WERI-Rb-1 (cell line): ENCODE measurements around the gene IFNL3.

Source experiments
- DNase-seq: peaks from one replicate; pipeline ENCODE4 v3.0.0-alpha.2; 2020
- H3K27ac ChIP-seq: fragments of 250-450 bp; sonication (Bioruptor Pico); 2 replicates; pipeline ENCODE4 v1.5.1; 2020; ENCODE audit warnings: mild to moderate bottlenecking, moderate library complexity
- H3K27me3 ChIP-seq: fragments of 250-450 bp; sonication (Bioruptor Pico); 2 replicates; pipeline ENCODE4 v1.5.1; 2021; ENCODE audit warnings: mild to moderate bottlenecking, low read depth, moderate library complexity; ENCODE audit not compliant: insufficient read depth, severe bottlenecking
- H3K36me3 ChIP-seq: fragments of 250-450 bp; sonication (Bioruptor Pico); 2 replicates; pipeline ENCODE4 v1.5.1; 2020; ENCODE audit warnings: mild to moderate bottlenecking, moderate library complexity
- H3K4me3 ChIP-seq: 2 replicates; pipeline ENCODE4 v1.5.1; 2011; ENCODE audit warnings: low read depth, mild to moderate bottlenecking, control low read depth, low read length
- H3K9me3 ChIP-seq: fragments of 250-450 bp; sonication (Bioruptor Pico); 2 replicates; pipeline ENCODE4 v1.5.1; 2021; ENCODE audit warnings: mild to moderate bottlenecking, moderate library complexity; ENCODE audit not compliant: severe bottlenecking
- CTCF ChIP-seq: IDR thresholded peaks from 2 replicates; pipeline ENCODE4 v1.5.1; 2011; ENCODE audit warnings: low read depth, mild to moderate bottlenecking, control low read depth, inconsistent platforms, low read length

IFNL3 gene

GRCh38 chr19:39238944-39239343 is 5.9 kb downstream of the IFNL3 start:
- H3K27ac ChIP-seq, result no peak overlapping the region
- no peak overlapping the region for H3K4me3 ChIP-seq
- no peaks in the 10 kb centered on the region for H3K27me3 ChIP-seq
- no peaks in the 10 kb centered on the region for H3K36me3 ChIP-seq
- H3K9me3 ChIP-seq, result no peaks in the 10 kb centered on the region
- no peak for TF ChIP-seq CTCF
- no peak for DNase-seq

DNA sequence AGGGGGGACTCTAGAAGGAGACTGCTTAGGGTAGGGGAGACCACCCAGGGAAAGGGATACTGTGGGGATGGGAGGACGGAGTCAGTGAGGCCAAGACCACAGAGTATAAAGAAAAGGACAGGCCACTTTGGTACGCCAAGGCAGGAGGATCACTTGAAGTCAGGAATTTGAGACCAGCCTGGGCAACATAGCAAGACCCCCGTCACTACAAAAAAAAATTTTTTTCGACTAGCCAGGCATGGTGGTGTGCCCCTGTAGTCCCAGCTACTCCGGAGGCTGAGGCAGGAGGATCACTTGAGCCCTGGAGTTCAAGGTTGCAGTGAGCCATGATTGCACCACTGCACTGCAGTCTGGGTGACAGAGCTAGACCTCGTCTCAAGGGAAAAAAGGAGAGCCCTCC is 6.6 kb downstream of the IFNL3 start:
- no peak for DNase-seq
- H3K4me3 ChIP-seq, result no peak overlapping the region
- no peak overlapping the region for H3K27ac ChIP-seq
- H3K36me3 ChIP-seq, result no peaks in the 10 kb centered on the region
- TF ChIP-seq CTCF, result no peak
- H3K27me3 ChIP-seq, result no peaks in the 10 kb centered on the region
- H3K9me3 ChIP-seq, result no peaks in the 10 kb centered on the region

- H3K36me3 ChIP-seq, result no peaks in the 10 kb centered on the region
- peak; percentile 20 for DNase-seq
- no peaks in the 10 kb centered on the region for H3K9me3 ChIP-seq
- no peak overlapping the region for H3K4me3 ChIP-seq
- no peak overlapping the region for H3K27ac ChIP-seq
- TF ChIP-seq CTCF, result no peak
- H3K27me3 ChIP-seq, result no peaks in the 10 kb centered on the region
Measured at GRCh38 chr19:39237200-39238184, 7.3 kb downstream of the IFNL3 start.

DNA sequence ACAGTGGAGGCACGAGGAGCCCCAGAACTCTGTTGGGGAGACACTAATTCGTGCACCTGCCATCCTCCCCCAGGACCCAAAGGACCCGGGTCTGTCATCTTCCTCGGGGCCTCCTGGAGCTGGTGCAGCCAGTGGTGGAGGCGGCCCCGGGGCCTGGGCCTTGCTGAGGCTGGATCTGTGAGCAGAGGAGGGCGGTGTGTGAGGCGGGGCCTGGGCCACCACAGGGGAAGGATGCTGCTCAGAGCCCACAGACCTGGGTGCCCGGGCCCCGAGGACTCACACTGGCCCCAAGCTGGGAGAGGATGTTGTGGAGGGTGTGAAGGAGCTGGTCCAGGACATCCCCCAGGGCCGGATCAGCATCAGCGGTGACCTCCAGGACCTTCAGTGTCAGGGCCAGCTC is 8.3 kb downstream of the IFNL3 start:
- Histone ChIP-seq H3K9me3 (no peaks in the 10 kb centered on the region), H3K27ac (no peak overlapping the region), H3K36me3 (no peaks in the 10 kb centered on the region), H3K27me3 (no peaks in the 10 kb centered on the region), H3K4me3 (no peak overlapping the region)
- no peak for DNase-seq
- TF ChIP-seq CTCF, result no peak

- H3K9me3 ChIP-seq, result no peaks in the 10 kb centered on the region
- no peak for TF ChIP-seq CTCF
- no peak overlapping the region for H3K27ac ChIP-seq
- no peaks in the 10 kb centered on the region for H3K27me3 ChIP-seq
- no peaks in the 10 kb centered on the region for H3K36me3 ChIP-seq
- no peak overlapping the region for H3K4me3 ChIP-seq
- no peak for DNase-seq
Measured at GRCh38 chr19:39232708-39233107, 12.1 kb downstream of the IFNL3 start.
